Measurements from ENCODE around the gene JUND. TPM values are rescaled to one million over a fixed set of nuclear protein-coding genes. Genes with fewer than 3 reads are reported as not detected.

JUND gene
- total and polyA plus RNA-seq, 2 of the 8 experiments (the other 6 are each of a cell fraction or from before 2014, with no cell fraction given): 54.0 to 77.5 TPM

GRCh38 chr19:18312092-18312534, 30.7 kb upstream of the JUND start:
- CTCF ChIA-PET (ENCODE audit: partially characterized antibody): interaction anchor here (0.6 to 13.7 kb wide), 8 partner anchors 9 to 215 kb away, joined by 3 to 242 read pairs (median 4); partner anchors contain the start of genes IQCN, JUND and SSBP4

More at GRCh38 chr19:18312092-18312534, 30.7 kb upstream of the JUND start:
- H3K4me2 ChIP-seq (ENCODE audit: insufficient read depth in 1 of 2, low read depth in 2 of 2, low read length in 2 of 2): no peak overlapping the region
- peaks cover 2% of the 10 kb centered on the region; the same call in 1 of the 2 replicates for H3K79me1 ChIP-seq (ENCODE audit: low read depth, low read length)
- no peak overlapping the region for H2BK12ac ChIP-seq (ENCODE audit: low read depth, low read length)
- H3K18ac ChIP-seq (ENCODE audit: extremely low read depth, low read length): no peak overlapping the region
- no peaks in the 10 kb centered on the region for H3K9me3 ChIP-seq (ENCODE audit: insufficient read depth in 2 of 2, low read depth in 1 of 2, low read length in 1 of 2)
- peaks cover 0 to 15% of the 10 kb centered on the region in 2 experiments for H4K20me1 ChIP-seq (replicated peaks in 1 of 2; ENCODE audit: control insufficient read depth in 1 of 2, insufficient read depth in 2 of 2, low read length in 2 of 2)
- FAIRE-seq (no peak), DNase-seq (ENCODE audit: low read depth in 1 of 2, low spot score in 2 of 2) (no peak)
- no peak overlapping the region for H4K91ac ChIP-seq (replicated peaks; ENCODE audit: insufficient read length, low read length)
- no peak overlapping the region for H3K27ac ChIP-seq (ENCODE audit: low read depth, low read length)
- H3K36me3 ChIP-seq (ENCODE audit: control insufficient read depth in 2 of 4, insufficient read depth in 4 of 4, low read length in 3 of 4): peaks cover 15 to 70% (median 46%) of the 10 kb centered on the region in 4 experiments
- H4K8ac ChIP-seq (ENCODE audit: extremely low read depth, insufficient read depth, low read length): no peak overlapping the region
- no peaks in the 10 kb centered on the region for H3K23me2 ChIP-seq (ENCODE audit: low read depth, low read length)
- H3K4me1 ChIP-seq (replicated peaks in 1 of 4; ENCODE audit: control insufficient read depth in 3 of 4, insufficient read depth in 4 of 4, low read length in 3 of 4): no peaks in the 10 kb centered on the region; a peak in 2 of 7 replicates
- H2AK5ac ChIP-seq (ENCODE audit: low read depth, low read length): no peak overlapping the region
- POLR2A ChIA-PET (ENCODE audit: partially characterized antibody): interaction anchor here (1.1 to 13.8 kb wide), 5 partner anchors 9 to 53 kb away, joined by 3 to 200 read pairs (median 4); partner anchors contain the start of genes JUND and LSM4
- H3K9ac ChIP-seq (replicated peaks in 1 of 4; ENCODE audit: extremely low read depth in 1 of 4, low read depth in 3 of 4, low read length in 3 of 4): no peak overlapping the region
- H2BK15ac ChIP-seq (ENCODE audit: low read length): no peak overlapping the region
- WGBS, 2 experiments (ENCODE audit: extremely low coverage in 1 of 2, insufficient coverage in 1 of 2, insufficient read length in 1 of 2, insufficient replicate concordance in 2 of 2, low coverage in 1 of 2, low lambda C conversion rate in 2 of 2, missing lambda C conversion rate in 1 of 2): 90% methylated on average over 11 of the region's 11 CpGs; no CpG with 5 or more reads in 1 of the 2 experiments
- H3K4ac ChIP-seq (replicated peaks; ENCODE audit: insufficient read length, low read depth, low read length): no peak overlapping the region
- no peak overlapping the region for H4K5ac ChIP-seq (ENCODE audit: insufficient read length, low read depth, low read length)
- TF ChIP-seq YY1 (IDR thresholded peaks at IDR 0.05; ENCODE audit: low read depth, low read length) (no peak), RFX5 (IDR thresholded peaks at IDR 0.05; ENCODE audit: borderline replicate concordance, low read depth, low read length) (no peak), SIN3A (conservative IDR thresholded peaks at IDR 0.05 in 1 of 2, IDR thresholded peaks at IDR 0.05 in 1 of 2; ENCODE audit: low read depth in 1 of 2, low read length in 2 of 2) (no peak), RNF2 (IDR thresholded peaks at IDR 0.05; ENCODE audit: borderline replicate concordance, low read depth, low read length, missing control alignments, poor library complexity, severe bottlenecking) (no peak), RBBP5 (IDR thresholded peaks at IDR 0.05; ENCODE audit: borderline replicate concordance, low read depth, low read length) (no peak), FOSL1 (IDR thresholded peaks at IDR 0.05; ENCODE audit: insufficient read depth, low read depth, low read length) (no peak), MAX (IDR thresholded peaks at IDR 0.05) (no peak)
- no peak overlapping the region for H2BK5ac ChIP-seq (ENCODE audit: low read depth, low read length)
- no peak overlapping the region for H3K56ac ChIP-seq (replicated peaks; ENCODE audit: insufficient read length, low read depth, low read length)
- H2AFZ ChIP-seq (ENCODE audit: low read length): no peak overlapping the region
- no peak overlapping the region for H2BK120ac ChIP-seq (replicated peaks; ENCODE audit: low read depth, low read length)
- H3K14ac ChIP-seq (ENCODE audit: insufficient read length): no peak overlapping the region
- no peak overlapping the region for H3K23ac ChIP-seq (ENCODE audit: insufficient read length)
- H2BK20ac ChIP-seq (ENCODE audit: low read length): no peak overlapping the region
- H3K79me2 ChIP-seq (ENCODE audit: control insufficient read depth in 1 of 2, insufficient read depth in 2 of 2, low read length in 2 of 2): peaks cover 0 to 7% of the 10 kb centered on the region in 2 experiments; a peak in 1 of 4 replicates
- no peak overlapping the region for H3K4me3 ChIP-seq (ENCODE audit: extremely low read depth in 1 of 4, insufficient read depth in 2 of 4, low read depth in 3 of 4, low read length in 4 of 4)
- H3K27me3 ChIP-seq (replicated peaks in 1 of 4; ENCODE audit: control insufficient read depth in 3 of 4, extremely low read depth in 1 of 4, insufficient read depth in 3 of 4, low read length in 3 of 4): no peaks in the 10 kb centered on the region

Data from H1 (cell line).